Keratinocyte (primary cell): ENCODE results near the gene ZNF407. TPM values are rescaled to one million over a fixed set of nuclear protein-coding genes. Genes with fewer than 3 reads are reported as not detected.
A peak's percentile ranks its signal among the peaks of the same experiment; 100 is the strongest.

Experiments
- DNase-seq: peaks from one replicate; pipeline ENCODE4 v3.0.0-alpha.2; 2011; ENCODE audit warnings: low read depth, missing footprints, low spot score
- FAIRE-seq: peaks from 2 replicates; lab custom pipeline; 2011; peaks lifted over from hg19 to GRCh38; lab: Jason Lieb, UNC
- H2AFZ ChIP-seq: 2 replicates; pipeline ENCODE4 v1.6.0; 2012; ENCODE audit warnings: low read length, control low read depth, inconsistent platforms; ENCODE audit not compliant: control insufficient read depth
- H3K27ac ChIP-seq: 2 replicates; pipeline ENCODE4 v1.5.1; 2011; ENCODE audit warnings: low read length; ENCODE audit not compliant: control insufficient read depth, insufficient read depth
- H3K27me3 ChIP-seq: 3 replicates; pipeline ENCODE4 v1.6.0; 2011; ENCODE audit warnings: low read length; ENCODE audit not compliant: control insufficient read depth, insufficient read depth; ENCODE audit errors: extremely low read depth
- H3K36me3 ChIP-seq, 2 experiments: 2 replicates in 1 of 2; 3 replicates in 1 of 2; pipeline ENCODE4 v1.5.1; 2011; ENCODE audit warnings: low read length in 2 of 2, mild to moderate bottlenecking in 1 of 2; ENCODE audit not compliant: control insufficient read depth in 2 of 2, insufficient read depth in 2 of 2; ENCODE audit errors: extremely low read depth in 1 of 2
- H3K4me1 ChIP-seq: 3 replicates; pipeline ENCODE4 v1.5.1; 2011; ENCODE audit warnings: low read length; ENCODE audit not compliant: control insufficient read depth, insufficient read depth; ENCODE audit errors: extremely low read depth
- H3K4me2 ChIP-seq: 3 replicates; pipeline ENCODE4 v1.6.0; 2011; ENCODE audit warnings: low read depth, low read length; ENCODE audit not compliant: control insufficient read depth, insufficient read depth; ENCODE audit errors: extremely low read depth
- H3K4me3 ChIP-seq, 3 experiments: fragments of 200-600 bp in 1 of 3; sonication (generic) in 1 of 3; 2 replicates in 2 of 3; 3 replicates in 1 of 3; pipeline ENCODE4 v1.5.1; 2011 to 2016; ENCODE audit warnings: low read length in 3 of 3, mild to moderate bottlenecking in 3 of 3, control low read depth in 2 of 3, inconsistent platforms in 1 of 3, low read depth in 1 of 3, mixed read lengths in 1 of 3, mixed run types in 1 of 3, moderate library complexity in 1 of 3; ENCODE audit not compliant: control insufficient read depth in 2 of 3, insufficient read depth in 2 of 3; ENCODE audit errors: extremely low read depth in 1 of 3
- H3K79me2 ChIP-seq: 2 replicates; pipeline ENCODE4 v1.6.0; 2012; ENCODE audit warnings: low read length; ENCODE audit not compliant: control insufficient read depth, insufficient read depth
- H3K9ac ChIP-seq: 3 replicates; pipeline ENCODE4 v1.6.0; 2011; ENCODE audit warnings: low read length; ENCODE audit not compliant: control insufficient read depth, insufficient read depth; ENCODE audit errors: extremely low read depth
- H3K9me1 ChIP-seq: 3 replicates; pipeline ENCODE4 v1.6.0; 2011; ENCODE audit warnings: low read length; ENCODE audit not compliant: control insufficient read depth, insufficient read depth; ENCODE audit errors: extremely low read depth
- H3K9me3 ChIP-seq: 2 replicates; pipeline ENCODE4 v1.5.1; 2012; ENCODE audit warnings: low read depth, low read length; ENCODE audit not compliant: control insufficient read depth
- H4K20me1 ChIP-seq: 3 replicates; pipeline ENCODE4 v1.6.0; 2011; ENCODE audit warnings: low read length; ENCODE audit not compliant: control insufficient read depth, insufficient read depth; ENCODE audit errors: extremely low read depth
- CTCF ChIP-seq, 3 experiments: IDR thresholded peaks in 1 of 3; conservative IDR thresholded peaks in 1 of 3; optimal IDR thresholded peaks in 1 of 3; 2 replicates in 2 of 3; 3 replicates in 1 of 3; pipeline versions ENCODE3 to v1.5.1; 2011; ENCODE audit warnings: low read length in 3 of 3, mild to moderate bottlenecking in 3 of 3, moderate library complexity in 2 of 3, control low read depth in 1 of 3, inconsistent platforms in 1 of 3; ENCODE audit not compliant: insufficient read depth in 2 of 3; ENCODE audit errors: extremely low read depth in 1 of 3
- EZH2 ChIP-seq: IDR thresholded peaks from one replicate; pipeline ENCODE4 v1.6.1; 2012; ENCODE audit warnings: inconsistent platforms, mild to moderate bottlenecking, low read length, moderate library complexity
- dilution Hi-C: fragments of 300-500 bp; cut with MboI; formaldehyde crosslinking; loops from one replicate; pipeline ENCODE4 v1.7.0; 2020; ENCODE audit warnings: low sequenced_read_pairs; ENCODE audit not compliant: extremely low pct_ligation_motif_present
- polyA minus RNA-seq, 3 experiments: library from RNA; depleted of rRNA, polyadenylated mRNA; stranded (reverse); fragments of >200 nt; gene quantifications; 1 replicate in 1 of 3; 2 replicates in 1 of 3; 3 replicates in 1 of 3; pipeline ENCODE4 v1.2.3, GENCODE V29; 2011
- polyA plus RNA-seq, 5 experiments: library from polyadenylated mRNA; depleted of rRNA in 3 of 5; stranded (reverse) in 3 of 5; stranded (forward) in 1 of 5; unstranded in 1 of 5; fragments of >200 nt; gene quantifications; 1 replicate in 1 of 5; 2 replicates in 3 of 5; 3 replicates in 1 of 5; pipeline versions ENCODE4 v1.2.1 to v1.2.3, GENCODE V29; 2011 to 2012; ENCODE audit warnings: missing spikeins in 2 of 5, low read depth in 1 of 5, low replicate concordance in 1 of 5

Gene ZNF407, protein sequence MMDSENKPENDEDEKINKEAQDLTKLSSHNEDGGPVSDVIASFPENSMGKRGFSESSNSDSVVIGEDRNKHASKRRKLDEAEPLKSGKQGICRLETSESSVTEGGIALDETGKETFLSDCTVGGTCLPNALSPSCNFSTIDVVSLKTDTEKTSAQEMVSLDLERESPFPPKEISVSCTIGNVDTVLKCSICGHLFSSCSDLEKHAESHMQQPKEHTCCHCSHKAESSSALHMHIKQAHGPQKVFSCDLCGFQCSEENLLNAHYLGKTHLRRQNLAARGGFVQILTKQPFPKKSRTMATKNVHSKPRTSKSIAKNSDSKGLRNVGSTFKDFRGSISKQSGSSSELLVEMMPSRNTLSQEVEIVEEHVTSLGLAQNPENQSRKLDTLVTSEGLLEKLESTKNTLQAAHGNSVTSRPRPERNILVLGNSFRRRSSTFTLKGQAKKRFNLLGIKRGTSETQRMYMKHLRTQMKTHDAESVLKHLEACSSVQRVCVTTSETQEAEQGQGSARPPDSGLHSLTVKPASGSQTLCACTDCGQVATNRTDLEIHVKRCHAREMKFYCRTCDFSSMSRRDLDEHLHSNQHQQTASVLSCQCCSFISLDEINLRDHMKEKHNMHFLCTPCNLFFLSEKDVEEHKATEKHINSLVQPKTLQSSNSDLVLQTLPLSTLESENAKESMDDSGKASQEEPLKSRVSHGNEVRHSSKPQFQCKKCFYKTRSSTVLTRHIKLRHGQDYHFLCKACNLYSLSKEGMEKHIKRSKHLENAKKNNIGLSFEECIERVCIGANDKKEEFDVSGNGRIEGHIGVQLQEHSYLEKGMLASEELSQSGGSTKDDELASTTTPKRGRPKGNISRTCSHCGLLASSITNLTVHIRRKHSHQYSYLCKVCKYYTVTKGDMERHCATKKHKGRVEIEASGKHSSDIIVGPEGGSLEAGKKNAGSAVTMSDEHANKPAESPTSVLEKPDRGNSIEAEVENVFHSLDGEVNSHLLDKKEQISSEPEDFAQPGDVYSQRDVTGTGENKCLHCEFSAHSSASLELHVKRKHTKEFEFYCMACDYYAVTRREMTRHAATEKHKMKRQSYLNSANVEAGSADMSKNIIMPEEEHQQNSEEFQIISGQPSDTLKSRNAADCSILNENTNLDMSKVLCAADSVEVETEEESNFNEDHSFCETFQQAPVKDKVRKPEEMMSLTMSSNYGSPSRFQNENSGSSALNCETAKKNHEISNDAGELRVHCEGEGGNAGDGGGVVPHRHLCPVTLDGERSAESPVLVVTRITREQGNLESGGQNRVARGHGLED (N-terminal part only)
- polyA plus RNA-seq, result 2.8 to 3.8 TPM (median 3.2 TPM) in 3 replicates
- polyA plus RNA-seq (2011; ENCODE audit: low read depth), result 2.9 TPM
- 1.9 and 2.3 TPM in 2 replicates for polyA plus RNA-seq (2011; cell fraction: cytosol; rRNA removed)
- 7.4 and 8.0 TPM in 2 replicates for polyA plus RNA-seq (2011; cell fraction: nucleus; rRNA removed)
- 2.3 and 4.0 TPM in 2 replicates for polyA plus RNA-seq (2012; ENCODE audit: low replicate concordance)
- polyA minus RNA-seq, result 6.8 to 29.1 TPM (median 13.8 TPM) in 3 replicates
- 8.6 TPM for polyA minus RNA-seq (2011; cell fraction: cytosol; rRNA and poly(A)+ RNA removed)
- 32.9 and 47.6 TPM in 2 replicates for polyA minus RNA-seq (2011; cell fraction: nucleus; rRNA and poly(A)+ RNA removed)

- DNase-seq, result peak; percentile 25
- Histone ChIP-seq H3K4me2 (peak within 1 kb of the TSS; percentile 97), H3K79me2 (peaks cover 54% of the 10 kb centered on the region), H3K4me3 (peak within 1 kb of the TSS; percentile 86 to 98 (median 95)), H3K4me1 (peaks cover 20% of the 10 kb centered on the region), H3K9me1 (no peaks in the 10 kb centered on the region), H3K27me3 (no peaks in the 10 kb centered on the region), H4K20me1 (no peaks in the 10 kb centered on the region), H3K27ac (peak within 1 kb of the TSS; percentile 97), H2AFZ (peak within 1 kb of the TSS; percentile 87), H3K9ac (peak within 1 kb of the TSS; percentile 91), H3K9me3 (no peaks in the 10 kb centered on the region), H3K36me3 (peaks cover 1 to 2% of the 10 kb centered on the region in 2 experiments)
- dilution Hi-C loops, result no loop called here
- no peak for TF ChIP-seq CTCF (optimal IDR thresholded peaks at IDR 0.05 in 1 of 3, IDR thresholded peaks at IDR 0.05 in 1 of 3, conservative IDR thresholded peaks at IDR 0.05 in 1 of 3; ENCODE audit: extremely low read depth in 1 of 3, insufficient read depth in 2 of 3, low read length in 3 of 3)
- TF ChIP-seq EZH2, result no peak
- FAIRE-seq, result no peak
These were observed at the start of gene ZNF407 for GRCh38 chr18:74597662-74598349. TSS of gene ZNF407 (plus strand) at chr18:74597870. CDS start at chr18:74631020, 33,150 bp downstream.
